ENCODE measurements around the gene KIF13A.
"Not testable (repeated sequence)": the region's sequence is repeated elsewhere in the genome, so short reads cannot be mapped to it uniquely, and the experiment has no call there.

Gene KIF13A

DNA sequence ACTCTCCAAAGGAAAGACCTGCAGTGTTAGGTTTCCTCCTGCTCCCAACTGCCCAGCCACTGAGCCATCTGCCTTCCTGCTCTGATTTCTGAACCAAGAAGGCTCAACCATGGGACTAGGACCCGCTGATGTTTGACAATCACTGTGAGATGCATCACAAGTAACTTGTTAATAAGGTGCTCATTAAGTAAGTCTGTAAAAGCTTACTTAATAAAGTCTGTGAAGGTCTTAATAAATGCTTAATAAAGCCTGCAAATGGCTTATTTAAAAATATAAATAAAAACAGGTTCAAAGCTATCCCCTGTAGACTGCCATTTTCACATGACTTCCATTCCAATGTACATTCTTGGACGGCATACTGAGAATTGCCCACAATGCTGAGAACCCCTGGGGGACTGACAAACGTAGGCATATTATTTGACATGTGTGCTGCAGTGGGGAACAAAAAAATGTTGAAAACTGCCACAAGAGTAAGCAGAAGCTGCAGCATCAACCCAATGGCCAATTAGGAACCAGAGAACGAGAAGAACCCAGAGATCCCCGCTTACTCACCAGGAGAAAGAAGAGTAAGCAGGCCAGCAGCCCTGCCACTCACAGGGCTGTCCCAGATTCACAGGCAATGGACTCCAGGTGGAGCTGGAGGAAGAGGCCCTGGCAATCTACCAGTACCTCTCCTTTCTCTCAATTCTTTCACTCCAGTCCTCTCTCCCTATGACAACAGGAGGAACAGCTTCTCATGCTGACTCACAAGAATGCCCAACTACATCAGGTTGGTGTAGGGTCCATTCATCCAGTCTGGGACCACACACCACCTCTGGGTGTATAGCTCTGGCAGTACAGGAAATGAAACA is 19.5 kb downstream of the KIF13A start:
- FAIRE-seq, result no peak

- FAIRE-seq, result no peak
Measured at GRCh38 chr6:17966451-17966850, 21.0 kb downstream of the KIF13A start.

GRCh38 chr6:17965397-17965796 is 22.0 kb downstream of the KIF13A start:
- peak; percentile 83 for FAIRE-seq

GRCh38 chr6:17964633-17965032 is 22.8 kb downstream of the KIF13A start:
- FAIRE-seq, result no peak

DNA sequence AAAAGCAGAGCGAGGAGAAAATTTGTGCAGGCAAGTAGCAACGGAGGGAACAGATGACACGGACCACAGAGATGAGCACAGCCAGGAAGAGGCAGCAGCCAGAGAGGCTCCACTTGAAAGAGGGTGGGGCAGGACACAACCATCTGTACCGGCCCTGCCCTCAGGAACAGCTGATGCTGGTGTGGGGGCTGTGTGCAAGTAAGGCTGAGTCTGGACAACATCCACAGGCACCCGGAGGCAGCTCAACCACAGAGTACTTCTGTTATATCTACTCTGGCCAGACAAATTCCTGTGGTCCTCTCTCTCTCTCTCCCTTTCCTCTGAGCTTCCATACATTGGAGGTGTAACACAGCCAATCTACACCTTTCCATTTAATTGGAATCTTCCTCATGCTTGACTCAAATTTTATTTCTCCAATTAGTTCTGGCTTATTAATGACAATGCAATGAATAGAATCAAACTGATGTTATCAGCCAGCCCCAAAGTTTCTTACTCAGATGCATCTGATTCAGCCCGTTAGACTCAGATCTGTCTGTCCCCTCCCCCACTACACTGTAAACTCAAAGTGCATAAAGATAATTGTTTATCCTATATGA is 24.9 kb downstream of the KIF13A start:
- FAIRE-seq, result peak; percentile 63

- FAIRE-seq, result peak; percentile 90
Measured at GRCh38 chr6:17959302-17959701, 28.1 kb downstream of the KIF13A start.

DNA sequence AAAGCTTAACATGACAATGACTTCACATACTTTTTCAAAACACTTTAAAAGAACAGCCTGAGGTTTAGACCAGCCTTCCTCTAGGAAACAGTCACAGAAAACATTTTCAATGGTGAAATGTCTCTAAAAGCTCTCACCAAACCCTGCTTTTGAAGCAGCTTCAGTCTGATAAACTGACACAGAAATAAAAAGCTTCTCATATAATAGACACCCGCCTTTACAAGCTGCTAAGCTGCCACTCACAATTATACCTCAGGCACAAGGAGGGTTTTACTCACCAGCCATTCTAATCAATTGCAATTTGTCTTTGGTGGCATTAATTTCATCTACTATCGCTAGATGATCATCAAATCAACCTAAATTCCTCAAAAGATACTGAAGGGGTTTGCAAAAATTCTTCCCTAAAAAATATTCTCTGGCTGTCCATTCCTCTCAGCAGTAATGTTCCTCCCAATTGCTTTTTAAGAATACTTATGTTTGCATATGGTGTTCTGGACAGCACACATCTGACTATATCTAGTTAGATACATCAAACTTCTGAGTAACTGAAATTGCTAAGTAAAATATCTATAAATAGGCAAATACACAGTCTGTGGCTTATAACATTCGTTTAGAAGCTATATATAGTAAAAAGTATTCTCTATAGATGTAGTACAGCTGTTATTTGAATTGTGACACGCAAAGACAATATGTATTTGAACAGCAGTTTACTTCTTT is 29.4 kb downstream of the KIF13A start:
- no peak for FAIRE-seq

DNA sequence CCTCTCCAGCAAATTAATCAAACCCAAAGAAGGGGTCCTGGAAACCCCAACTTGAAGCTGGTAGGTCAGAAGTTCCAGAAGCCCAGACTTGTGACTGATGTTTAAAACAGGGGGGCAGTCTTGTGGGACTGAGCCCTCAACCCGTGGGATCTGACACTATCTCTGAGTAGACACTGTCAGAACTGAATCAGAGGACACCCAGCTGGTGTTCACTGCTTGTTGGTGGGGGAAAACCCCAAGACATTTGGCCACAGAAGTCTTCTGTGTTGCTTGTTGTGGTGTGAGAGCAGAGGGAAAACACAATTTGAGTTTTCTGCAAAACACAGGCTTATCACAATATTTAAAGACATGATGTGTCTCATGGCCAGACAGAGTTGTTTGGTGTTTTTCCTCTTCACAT is 29.9 kb downstream of the KIF13A start:
- no peak for FAIRE-seq

- FAIRE-seq, result no peak
Measured at GRCh38 chr6:17957086-17957485, 30.3 kb downstream of the KIF13A start.

- FAIRE-seq, result no peak
Measured at GRCh38 chr6:17950095-17950494, 37.3 kb downstream of the KIF13A start.

- no peak for FAIRE-seq
Measured at GRCh38 chr6:17949168-17949567, 38.3 kb downstream of the KIF13A start.

DNA sequence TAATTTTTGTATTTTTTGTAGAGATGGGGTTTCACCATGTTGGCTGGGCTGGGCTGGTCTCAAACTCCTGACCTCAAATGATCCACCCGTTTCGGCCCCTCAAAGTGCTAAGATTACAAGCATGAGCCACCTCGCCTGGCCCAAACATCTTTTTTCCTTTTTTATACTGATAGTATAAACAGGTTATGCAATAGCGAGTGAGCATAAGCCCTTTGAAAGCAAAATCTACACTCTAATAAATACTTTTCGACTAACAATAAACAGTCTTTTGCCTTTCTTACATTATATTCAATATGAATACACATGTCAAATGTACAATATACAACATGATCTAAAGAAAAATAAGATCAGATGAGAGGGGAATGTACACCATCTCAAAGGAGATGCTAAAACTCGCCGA is 38.7 kb downstream of the KIF13A start:
- FAIRE-seq, result no peak

- FAIRE-seq, result not testable (repeated sequence)
Measured at GRCh38 chr6:17947574-17947973, 39.9 kb downstream of the KIF13A start.

GRCh38 chr6:17945575-17945974 is 41.9 kb downstream of the KIF13A start:
- no peak for FAIRE-seq

DNA sequence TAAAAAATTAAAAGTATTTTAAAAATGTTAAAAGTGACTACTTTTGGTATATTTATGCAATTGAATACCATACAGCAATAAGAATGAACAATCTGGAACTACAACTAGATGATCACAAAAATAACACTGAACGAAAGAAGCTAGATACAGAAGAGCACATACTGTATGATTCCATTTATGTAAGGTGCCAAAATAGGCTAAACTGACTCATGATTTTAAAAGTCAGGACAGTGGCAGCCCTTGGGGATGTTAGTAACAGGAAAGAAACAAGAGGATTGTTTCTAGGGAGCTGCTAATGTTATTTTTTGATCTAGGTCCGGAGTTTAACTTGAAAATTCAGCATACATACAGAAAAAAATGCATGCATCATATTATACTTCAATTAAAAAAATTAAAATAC is 42.3 kb downstream of the KIF13A start:
- no peak for FAIRE-seq

DNA sequence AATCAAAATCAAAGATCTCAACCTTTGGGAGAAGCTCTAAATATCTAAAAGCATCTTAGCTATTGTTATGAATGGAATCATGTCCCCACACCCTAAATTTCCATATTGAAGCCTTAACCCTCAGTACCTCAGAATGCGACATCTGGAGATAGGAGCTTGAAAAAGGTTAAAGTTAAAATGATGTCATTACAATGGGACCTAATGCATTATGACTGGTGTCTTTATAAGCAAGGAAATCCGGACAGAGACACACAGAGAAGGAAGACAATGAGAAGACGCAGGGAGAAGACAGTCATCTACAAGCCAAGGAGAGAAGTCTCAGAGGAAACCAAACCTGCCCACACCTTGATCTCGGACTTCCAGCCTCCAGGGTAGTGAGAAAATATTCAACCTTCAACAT is 46.1 kb downstream of the KIF13A start:
- no peak for FAIRE-seq

- FAIRE-seq, result no peak
Measured at GRCh38 chr6:17940151-17940792, 47.2 kb downstream of the KIF13A start.

GRCh38 chr6:17938901-17939300 is 48.5 kb downstream of the KIF13A start:
- peak; percentile 91 for FAIRE-seq

- no peak for FAIRE-seq
Measured at GRCh38 chr6:17935188-17936149, 52.0 kb downstream of the KIF13A start.

DNA sequence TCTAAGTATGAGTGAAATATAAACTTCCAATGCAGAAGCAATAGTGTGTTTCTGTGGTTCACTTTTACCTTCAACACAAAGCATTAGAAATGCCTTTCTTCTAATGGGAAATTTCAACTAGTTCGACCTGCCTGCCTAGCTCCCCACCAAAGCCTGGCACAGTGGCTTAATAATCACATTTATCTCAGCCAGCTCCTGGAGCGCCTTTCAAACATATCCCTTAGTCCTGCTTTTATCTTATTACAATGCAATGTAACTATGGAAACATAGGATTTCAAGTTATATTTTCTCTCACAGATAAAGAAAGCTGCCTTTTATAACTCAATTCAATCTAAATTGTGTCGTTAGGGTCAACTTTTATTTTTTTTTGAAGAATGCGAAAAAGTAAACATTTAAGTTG is 53.7 kb downstream of the KIF13A start:
- FAIRE-seq, result no peak

DNA sequence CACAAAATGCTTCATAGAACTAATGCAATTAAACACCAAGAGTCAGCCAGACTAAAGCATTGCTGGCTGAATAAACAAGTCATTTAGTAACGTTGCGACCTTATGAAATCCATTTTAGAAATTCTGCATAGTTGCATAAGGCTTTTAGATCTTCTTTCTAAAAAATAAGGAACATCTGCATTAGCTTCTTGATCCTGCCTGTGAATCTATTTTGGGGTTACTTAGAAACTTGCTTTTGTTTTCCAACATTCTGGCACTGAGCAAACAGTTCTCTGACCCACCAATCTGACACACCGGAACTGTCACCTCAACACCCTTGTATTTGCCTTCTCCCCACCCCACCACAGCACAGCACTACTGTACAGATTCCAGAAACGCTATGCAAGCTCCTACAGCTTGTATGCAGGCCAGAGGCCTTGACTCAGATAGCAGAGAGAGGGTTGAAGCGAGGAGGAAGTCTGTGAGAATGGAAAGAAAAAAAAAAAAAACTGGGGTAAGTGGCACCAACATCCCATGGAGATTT is 55.0 kb downstream of the KIF13A start:
- no peak for FAIRE-seq

- no peak for FAIRE-seq
Measured at GRCh38 chr6:17931227-17931626, 56.2 kb downstream of the KIF13A start.

Data from endometrium (tissue), 2 donors.